HG03457 (cell line): ENCODE data around the gene MAJIN.

Experiments used
- ATAC-seq: cut with Tn5 transposase; IDR thresholded peaks from one replicate; pipeline ENCODE4 v1.9.1; 2021; ENCODE audit warnings: moderate number of reproducible peaks; ENCODE audit not compliant: unreplicated experiment

MAJIN gene

DNA sequence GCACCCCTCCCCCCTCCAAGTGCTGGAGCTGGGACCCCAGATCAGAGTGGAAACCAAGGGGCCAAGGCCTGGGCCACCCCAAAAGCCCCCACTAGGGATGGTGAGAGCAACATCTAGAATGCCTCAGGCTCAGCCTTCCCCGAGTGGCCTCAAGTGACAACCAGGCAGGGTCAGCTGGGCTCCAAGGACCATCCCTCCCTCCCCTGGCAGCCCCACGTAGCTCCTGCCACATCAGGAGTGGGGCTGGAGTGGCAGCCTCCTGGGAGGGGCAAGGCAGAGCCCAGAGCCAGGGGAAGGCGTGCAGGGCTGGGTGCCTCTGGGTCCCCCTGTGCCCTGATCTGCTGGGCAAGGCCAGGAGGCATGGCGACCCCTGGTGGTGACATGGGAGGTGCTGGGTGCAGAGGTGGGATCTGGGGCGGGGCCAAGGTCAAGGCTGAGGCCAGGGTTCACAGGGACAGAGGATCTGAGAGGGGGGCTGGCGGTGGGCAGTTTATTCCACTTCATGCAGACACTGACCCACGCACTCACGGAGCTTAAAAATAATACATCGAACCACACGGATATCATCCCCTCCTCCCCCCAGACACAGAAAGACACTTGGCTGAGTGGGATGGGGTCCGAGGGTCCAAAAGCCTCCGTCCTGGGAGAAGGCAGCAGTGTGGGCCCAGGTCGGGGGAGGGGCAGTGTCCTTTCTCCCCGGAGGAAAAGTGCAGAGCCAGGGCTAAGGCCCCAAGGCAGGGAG lies 77.7 kb downstream of the MAJIN start:
- ATAC-seq, result no peak

DNA sequence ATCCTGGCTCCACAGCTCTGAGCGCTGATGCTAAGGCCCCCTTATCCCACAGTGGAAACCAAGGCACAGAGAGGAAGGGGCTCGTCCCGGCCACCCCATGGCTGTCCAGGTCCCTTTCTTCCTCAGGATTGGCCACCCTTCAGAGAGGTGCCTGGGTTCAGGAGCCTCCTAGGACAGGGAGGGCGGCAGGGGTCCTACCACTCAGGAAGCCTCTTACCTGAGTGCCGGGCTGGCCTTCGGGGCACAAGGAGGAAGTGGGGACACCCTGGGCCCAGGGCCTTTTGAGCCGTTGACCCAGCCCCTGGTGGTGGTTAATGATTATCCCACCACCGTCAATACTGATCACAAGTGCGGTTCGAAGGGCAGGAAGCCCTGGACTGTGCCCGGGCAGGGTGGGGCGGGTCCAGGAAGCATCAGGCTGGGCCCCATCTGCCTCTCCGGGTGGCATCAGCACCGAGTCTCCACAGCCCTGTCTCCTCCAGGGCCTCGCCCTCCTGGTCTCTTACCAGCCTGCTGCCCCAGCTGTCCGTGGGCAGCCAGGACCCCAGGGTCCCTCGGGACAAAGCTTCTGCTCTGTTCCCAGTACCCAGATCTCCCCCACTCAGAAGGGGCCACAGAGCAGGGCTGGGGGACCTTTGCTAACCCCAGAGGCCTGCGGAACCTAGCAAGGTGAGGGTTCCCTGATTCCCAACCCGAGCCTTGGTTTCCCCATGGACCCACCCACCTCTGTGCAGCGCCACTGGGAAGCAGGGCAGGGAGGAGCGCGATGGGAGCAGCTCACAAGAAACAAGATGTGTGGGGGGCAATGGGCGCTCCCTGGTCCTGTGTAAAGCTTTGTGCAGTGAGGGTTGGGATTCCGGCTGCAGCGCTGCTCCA lies 78.5 kb downstream of the MAJIN start:
- no peak for ATAC-seq

DNA sequence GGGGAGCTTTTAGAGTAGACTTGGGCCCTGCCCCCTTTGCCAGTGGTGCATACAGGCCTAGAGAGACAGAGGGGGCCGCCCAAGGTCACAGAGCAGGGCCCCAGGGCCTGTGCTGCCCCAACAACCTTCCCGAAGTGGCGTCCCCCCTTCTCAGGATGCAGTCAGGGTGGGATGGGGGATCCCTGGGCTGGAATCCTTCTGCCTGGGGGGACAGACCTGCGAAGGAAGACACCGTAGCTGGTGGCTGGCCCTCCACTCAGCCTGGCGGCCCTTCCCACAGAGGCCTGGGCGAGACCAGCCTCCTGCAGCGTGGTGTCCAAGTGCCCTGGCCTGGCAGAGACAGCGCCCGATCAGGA lies 79.1 kb downstream of the MAJIN start:
- ATAC-seq, result no peak

DNA sequence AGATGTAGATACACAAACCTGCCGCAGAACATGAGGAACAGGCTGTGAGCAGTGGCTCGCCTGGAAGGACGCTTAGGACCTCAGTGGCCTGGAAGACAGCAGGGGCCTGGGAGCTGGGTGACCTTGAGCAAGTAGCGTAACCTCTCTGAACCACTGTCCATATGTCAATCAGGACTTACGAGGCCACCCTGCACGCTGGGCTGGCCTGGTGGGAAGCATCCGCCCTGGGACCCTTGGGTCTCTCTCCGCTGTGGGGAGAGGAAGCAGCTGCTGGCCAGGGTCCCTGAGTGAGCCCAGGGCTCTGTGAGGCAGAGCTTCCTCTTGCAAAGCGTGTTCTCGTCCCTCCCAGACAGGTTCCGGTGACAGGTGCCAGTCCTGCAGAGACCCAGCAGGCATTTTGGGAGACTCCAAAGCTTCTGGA lies 79.5 kb downstream of the MAJIN start:
- no peak for ATAC-seq

DNA sequence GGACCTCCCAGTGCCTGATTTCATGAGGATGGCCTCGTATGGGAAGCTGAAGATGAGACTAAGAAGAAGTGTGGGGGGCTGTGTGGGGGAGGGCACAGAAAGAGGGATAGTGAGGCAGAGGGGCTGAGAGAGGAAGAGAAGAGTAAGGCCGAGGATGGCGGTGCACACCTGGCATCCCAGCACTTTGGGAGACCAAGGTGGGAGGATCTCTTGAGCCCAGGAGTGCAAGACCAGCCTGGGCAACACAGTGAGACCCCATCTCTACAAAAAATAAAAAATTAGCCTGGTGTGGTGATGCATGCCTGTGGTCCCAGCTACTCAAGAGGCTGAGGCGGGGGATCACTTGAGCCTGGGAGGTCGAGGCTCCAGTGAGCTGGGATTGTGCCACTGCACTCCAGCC lies 80.0 kb downstream of the MAJIN start:
- ATAC-seq, result no peak

DNA sequence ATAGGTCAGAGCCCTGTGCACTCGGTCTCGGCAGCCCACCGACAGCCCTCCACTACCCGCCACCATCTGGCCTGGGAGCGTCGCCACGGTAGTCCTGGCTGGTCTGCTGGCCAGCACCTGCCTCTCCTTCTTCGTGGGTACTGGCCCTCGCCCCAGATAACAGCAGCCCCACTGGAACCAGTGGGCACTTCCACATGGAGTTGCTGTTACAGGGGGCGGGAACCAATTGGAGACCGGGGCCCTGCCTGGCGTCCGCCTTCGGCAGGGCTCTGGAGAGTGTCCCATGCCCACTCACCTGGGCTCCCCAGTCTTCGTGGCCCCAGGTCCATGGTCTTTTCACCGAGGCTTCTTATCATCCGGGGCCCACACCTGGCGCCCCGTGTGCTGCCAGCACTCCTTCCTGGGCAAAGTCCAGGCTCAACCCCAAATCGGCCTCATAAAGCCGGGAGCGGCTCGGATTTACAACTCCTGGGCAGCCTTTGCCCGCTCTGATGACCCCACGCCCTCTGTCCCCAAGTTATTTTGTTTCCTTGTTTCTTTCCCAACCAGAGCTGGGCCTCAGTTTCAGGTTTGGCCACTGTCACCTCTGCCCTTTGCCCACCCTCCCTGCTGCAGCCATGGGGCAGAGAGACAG lies 80.6 kb downstream of the MAJIN start:
- ATAC-seq, result no peak

DNA sequence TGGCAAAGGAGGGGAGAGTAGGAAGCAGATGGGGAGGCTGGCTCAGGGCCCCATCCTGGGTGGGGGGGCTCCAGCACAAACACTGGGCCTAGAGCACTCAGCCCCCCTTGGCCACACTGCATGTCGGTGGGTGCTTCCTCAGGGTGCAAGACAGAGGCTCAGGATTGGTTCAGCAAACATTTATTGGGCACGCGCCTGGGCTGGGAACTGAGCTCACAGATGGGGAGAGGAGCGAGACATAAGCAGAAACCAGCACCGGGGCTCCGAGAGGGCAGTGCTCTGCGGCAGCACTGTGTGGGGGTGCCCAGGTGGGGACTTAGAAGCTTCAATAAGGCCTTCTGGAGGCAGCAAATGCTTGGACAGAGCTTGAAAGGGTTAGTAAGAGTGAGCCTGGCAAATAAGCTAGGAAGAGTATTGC lies 81.4 kb downstream of the MAJIN start:
- ATAC-seq, result no peak

DNA sequence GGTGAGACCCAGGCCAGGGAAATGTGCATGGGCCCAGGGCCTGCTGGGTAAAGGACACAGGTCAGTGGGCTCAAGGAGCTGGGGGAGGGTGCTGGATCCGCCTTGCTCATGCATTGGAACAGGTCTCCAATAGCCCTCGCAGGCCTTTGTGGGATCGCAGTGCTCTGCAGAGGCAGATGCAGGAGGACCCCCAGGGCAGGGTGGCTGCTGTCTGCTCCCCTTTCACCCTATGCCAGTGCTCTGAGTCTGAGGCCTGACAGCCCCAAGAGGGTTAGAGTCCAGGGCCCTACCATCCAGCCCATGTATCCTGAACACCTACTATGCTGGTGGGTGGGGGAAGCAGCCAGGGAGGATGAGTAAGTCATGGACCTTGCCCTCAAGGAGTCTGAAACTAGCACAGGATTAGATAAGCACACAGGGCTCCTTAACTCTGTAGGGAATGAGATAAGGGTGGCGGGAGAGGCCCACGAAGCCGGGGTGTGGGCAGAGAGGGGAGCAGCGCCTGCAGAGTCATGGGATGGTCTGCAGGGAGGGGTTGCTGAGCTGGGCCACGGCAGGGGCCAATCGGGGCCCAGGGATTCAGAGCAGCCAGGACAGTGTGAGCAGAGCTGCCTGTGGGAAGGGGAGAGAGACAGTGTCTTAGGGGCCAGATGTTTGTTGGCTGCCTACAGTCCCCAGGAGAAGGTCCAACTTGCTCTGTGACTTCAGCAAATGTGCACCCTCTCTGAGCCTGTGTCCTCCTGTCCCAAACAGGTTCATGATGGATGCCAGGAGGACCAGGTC lies 83.0 kb downstream of the MAJIN start:
- ATAC-seq, result no peak

DNA sequence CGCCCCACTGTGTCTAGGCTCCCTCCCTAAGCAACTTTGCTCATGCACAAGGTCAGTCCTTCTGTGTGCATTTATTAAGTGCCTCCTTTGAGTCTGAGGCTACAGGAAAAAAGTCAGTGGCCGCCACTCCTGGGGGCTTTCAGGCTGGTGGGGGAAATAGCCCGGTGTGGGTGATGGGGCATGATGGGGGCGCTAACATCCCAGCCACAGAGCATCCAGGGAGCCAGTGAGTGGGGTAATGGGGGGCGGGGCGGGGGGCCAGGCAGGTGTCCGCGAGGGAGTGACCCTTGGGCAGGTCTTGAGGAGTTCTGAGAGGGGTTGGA lies 83.5 kb downstream of the MAJIN start:
- ATAC-seq, result no peak
